ENCODE data around the gene ADO.

Gene ADO

GRCh38 chr10:62853710-62854109 is 49.2 kb downstream of the ADO start:
- TF ChIP-seq ZFX (IDR thresholded peaks at IDR 0.05): no peak
- TF ChIP-seq CTCF (conservative IDR thresholded peaks at IDR 0.05): no peak
- H3K27ac ChIP-seq: no peak overlapping the region

- TF ChIP-seq CTCF (conservative IDR thresholded peaks at IDR 0.05) (no peak), ZFX (IDR thresholded peaks at IDR 0.05) (no peak)
- H3K27ac ChIP-seq: no peak overlapping the region
Measured at GRCh38 chr10:62856021-62856420, 51.5 kb downstream of the ADO start.
